Measurements from ENCODE around the gene GRIK5. TPM values are rescaled to one million over a fixed set of nuclear protein-coding genes. Genes with fewer than 3 reads are reported as not detected.

The GRIK5 gene
- total RNA-seq, 1 donor: under 0.01 TPM

DNA sequence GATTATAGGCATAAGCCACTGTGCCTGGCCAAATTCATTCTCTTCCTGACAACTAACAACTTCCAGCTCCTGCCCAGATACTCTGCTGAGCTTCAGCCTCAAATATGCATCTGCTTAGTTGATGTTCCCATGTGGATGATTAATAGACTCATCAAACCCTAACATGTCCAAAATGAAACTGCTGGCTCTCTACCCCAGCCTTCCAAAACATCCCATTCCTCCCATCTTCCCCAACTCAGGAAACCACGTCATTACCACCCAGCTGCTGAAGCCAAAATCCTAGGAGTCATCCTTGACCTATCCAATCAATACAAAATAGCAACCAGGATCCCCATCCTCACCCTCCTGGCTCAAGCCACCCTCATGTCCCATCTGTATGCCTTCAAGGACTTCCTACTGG is 41.4 kb upstream of the GRIK5 start:
- Histone ChIP-seq H3K27ac (ENCODE audit: low read depth, low read length) (peak overlapping the region; percentile 96), H3K4me2 (ENCODE audit: insufficient read depth, low read length) (peak overlapping the region; percentile 21), H3K36me3 (ENCODE audit: insufficient read depth, low read length) (no peaks in the 10 kb centered on the region), H3K27me3 (ENCODE audit: insufficient read depth, low read length) (no peaks in the 10 kb centered on the region), H3K4me1 (ENCODE audit: insufficient read depth, low read length) (peaks cover 41% of the 10 kb centered on the region), H3K4me3 (ENCODE audit: insufficient read depth, low read length) (peak overlapping the region; percentile 21), H4K20me1 (ENCODE audit: insufficient read depth, low read length) (no peaks in the 10 kb centered on the region), H3K79me2 (ENCODE audit: insufficient read depth, low read length) (no peaks in the 10 kb centered on the region), H2AFZ (ENCODE audit: low read length) (peak overlapping the region; percentile 44), H3K9me3 (ENCODE audit: low read depth, low read length) (no peaks in the 10 kb centered on the region)
- TF ChIP-seq, protein P1, sequence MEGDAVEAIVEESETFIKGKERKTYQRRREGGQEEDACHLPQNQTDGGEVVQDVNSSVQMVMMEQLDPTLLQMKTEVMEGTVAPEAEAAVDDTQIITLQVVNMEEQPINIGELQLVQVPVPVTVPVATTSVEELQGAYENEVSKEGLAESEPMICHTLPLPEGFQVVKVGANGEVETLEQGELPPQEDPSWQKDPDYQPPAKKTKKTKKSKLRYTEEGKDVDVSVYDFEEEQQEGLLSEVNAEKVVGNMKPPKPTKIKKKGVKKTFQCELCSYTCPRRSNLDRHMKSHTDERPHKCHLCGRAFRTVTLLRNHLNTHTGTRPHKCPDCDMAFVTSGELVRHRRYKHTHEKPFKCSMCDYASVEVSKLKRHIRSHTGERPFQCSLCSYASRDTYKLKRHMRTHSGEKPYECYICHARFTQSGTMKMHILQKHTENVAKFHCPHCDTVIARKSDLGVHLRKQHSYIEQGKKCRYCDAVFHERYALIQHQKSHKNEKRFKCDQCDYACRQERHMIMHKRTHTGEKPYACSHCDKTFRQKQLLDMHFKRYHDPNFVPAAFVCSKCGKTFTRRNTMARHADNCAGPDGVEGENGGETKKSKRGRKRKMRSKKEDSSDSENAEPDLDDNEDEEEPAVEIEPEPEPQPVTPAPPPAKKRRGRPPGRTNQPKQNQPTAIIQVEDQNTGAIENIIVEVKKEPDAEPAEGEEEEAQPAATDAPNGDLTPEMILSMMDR (IDR thresholded peaks at IDR 0.05; ENCODE audit: extremely low read depth, low read depth, low read length): no peak
- peak; percentile 94 for DNase-seq (ENCODE audit: insufficient read length, low spot score, missing footprints)

DNA sequence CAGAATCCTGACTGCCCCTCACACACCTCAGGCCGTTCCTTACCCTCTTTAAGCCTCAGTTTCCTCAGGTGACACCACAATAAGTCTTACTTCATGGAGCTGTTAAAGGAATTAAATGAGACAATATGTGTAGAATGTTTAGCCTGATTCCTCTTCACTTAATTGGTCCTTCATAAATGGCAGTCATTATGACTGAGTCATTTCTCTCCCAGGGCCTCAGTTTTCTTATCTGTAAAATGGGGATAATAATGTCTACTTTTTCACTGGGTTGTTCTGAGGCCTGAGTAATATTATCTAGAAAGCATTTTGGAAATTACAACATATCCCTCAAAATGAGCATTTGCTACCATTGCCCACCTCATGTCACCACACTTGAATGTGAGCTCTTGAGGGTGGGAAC is 40.7 kb upstream of the GRIK5 start:
- peaks cover 41% of the 10 kb centered on the region for H3K4me1 ChIP-seq (ENCODE audit: insufficient read depth, low read length)
- TF ChIP-seq, protein P1 (IDR thresholded peaks at IDR 0.05; ENCODE audit: extremely low read depth, low read depth, low read length): no peak
- H3K79me2 ChIP-seq (ENCODE audit: insufficient read depth, low read length): no peaks in the 10 kb centered on the region
- no peaks in the 10 kb centered on the region for H3K9me3 ChIP-seq (ENCODE audit: low read depth, low read length)
- no peak overlapping the region for H2AFZ ChIP-seq (ENCODE audit: low read length)
- H3K4me3 ChIP-seq (ENCODE audit: insufficient read depth, low read length): no peak overlapping the region
- H3K4me2 ChIP-seq (ENCODE audit: insufficient read depth, low read length): no peak overlapping the region
- DNase-seq (ENCODE audit: insufficient read length, low spot score, missing footprints): no peak
- H3K27me3 ChIP-seq (ENCODE audit: insufficient read depth, low read length): no peaks in the 10 kb centered on the region
- peak overlapping the region; percentile 96 for H3K27ac ChIP-seq (ENCODE audit: low read depth, low read length)
- H3K36me3 ChIP-seq (ENCODE audit: insufficient read depth, low read length): no peaks in the 10 kb centered on the region
- peaks cover under 1% of the 10 kb centered on the region for H4K20me1 ChIP-seq (ENCODE audit: insufficient read depth, low read length)

DNA sequence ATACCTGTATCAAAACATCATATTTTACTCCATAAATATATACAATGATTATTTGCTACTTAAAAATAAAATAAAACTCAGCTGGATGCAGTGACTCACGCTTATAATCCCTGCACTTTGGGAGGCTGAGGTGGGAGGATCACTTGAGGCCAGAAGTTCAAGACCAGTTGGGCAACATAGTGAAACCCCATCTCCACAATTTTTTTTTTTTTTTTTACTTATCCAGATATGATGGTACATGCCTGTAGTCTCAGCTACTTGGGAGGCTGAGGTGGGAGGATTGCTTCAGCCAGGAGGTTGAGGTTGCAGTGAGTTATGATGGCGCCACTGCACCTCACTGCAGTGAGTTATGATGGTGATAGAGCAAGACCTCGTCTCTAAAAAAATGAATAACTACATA is 39.9 kb upstream of the GRIK5 start:
- no peak overlapping the region for H3K27ac ChIP-seq (ENCODE audit: low read depth, low read length)
- no peak overlapping the region for H2AFZ ChIP-seq (ENCODE audit: low read length)
- no peaks in the 10 kb centered on the region for H3K9me3 ChIP-seq (ENCODE audit: low read depth, low read length)
- H3K4me1 ChIP-seq (ENCODE audit: insufficient read depth, low read length): peaks cover 41% of the 10 kb centered on the region
- no peak overlapping the region for H3K4me2 ChIP-seq (ENCODE audit: insufficient read depth, low read length)
- DNase-seq (ENCODE audit: insufficient read length, low spot score, missing footprints): no peak
- no peaks in the 10 kb centered on the region for H3K27me3 ChIP-seq (ENCODE audit: insufficient read depth, low read length)
- H4K20me1 ChIP-seq (ENCODE audit: insufficient read depth, low read length): peaks cover 2% of the 10 kb centered on the region
- no peaks in the 10 kb centered on the region for H3K79me2 ChIP-seq (ENCODE audit: insufficient read depth, low read length)
- H3K36me3 ChIP-seq (ENCODE audit: insufficient read depth, low read length): no peaks in the 10 kb centered on the region
- TF ChIP-seq, protein P1 (IDR thresholded peaks at IDR 0.05; ENCODE audit: extremely low read depth, low read depth, low read length): no peak
- no peak overlapping the region for H3K4me3 ChIP-seq (ENCODE audit: insufficient read depth, low read length)

DNA sequence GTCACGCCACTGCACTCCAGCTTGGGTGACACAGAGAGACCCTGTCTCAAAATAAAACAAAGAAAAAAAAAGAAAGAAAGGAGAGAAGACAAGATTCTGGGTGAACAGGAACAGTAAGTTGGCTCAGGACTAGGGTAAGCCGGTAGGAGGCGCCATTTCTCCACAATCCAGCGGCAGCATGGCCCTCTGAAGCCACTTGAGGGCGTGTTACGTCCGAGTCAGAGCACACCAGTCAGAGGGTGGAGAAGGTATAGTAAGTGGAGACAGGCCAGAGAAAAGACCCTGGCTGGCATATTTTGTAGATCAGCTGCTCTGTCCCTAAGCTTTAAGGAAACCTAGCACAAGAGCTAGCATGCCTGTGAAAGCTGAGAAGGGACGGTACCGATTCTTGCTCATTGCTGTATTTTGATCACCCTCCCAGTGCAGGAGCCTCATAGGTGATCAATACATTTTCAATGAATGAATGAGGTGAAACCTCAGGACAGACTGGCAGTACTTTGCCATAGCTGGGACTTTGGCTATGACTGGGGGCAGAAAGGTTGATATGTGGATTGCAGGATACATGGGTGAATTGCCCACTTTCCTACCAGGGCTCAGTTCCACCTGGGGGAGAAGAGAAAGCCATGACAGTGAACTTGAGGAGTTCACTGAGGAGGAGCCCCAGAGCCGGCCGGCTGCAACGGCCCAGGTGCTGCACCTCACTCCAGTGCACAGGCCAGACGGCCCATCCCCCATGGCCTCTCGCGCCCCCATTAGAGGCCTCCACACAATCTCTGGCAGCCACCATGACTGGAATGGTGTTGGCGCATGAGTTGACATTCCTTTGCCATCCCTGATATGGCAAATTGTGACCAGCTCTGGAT is 38.8 kb upstream of the GRIK5 start:
- Histone ChIP-seq H3K36me3 (ENCODE audit: insufficient read depth, low read length) (no peaks in the 10 kb centered on the region), H2AFZ (ENCODE audit: low read length) (no peak overlapping the region), H3K79me2 (ENCODE audit: insufficient read depth, low read length) (no peaks in the 10 kb centered on the region), H3K4me2 (ENCODE audit: insufficient read depth, low read length) (no peak overlapping the region), H3K27me3 (ENCODE audit: insufficient read depth, low read length) (no peaks in the 10 kb centered on the region), H3K9me3 (ENCODE audit: low read depth, low read length) (no peaks in the 10 kb centered on the region), H4K20me1 (ENCODE audit: insufficient read depth, low read length) (peaks cover 2% of the 10 kb centered on the region), H3K4me3 (ENCODE audit: insufficient read depth, low read length) (no peak overlapping the region), H3K4me1 (ENCODE audit: insufficient read depth, low read length) (peaks cover 31% of the 10 kb centered on the region), H3K27ac (ENCODE audit: low read depth, low read length) (no peak overlapping the region)
- DNase-seq (ENCODE audit: insufficient read length, low spot score, missing footprints): peak; percentile 93
- TF ChIP-seq, protein P1 (IDR thresholded peaks at IDR 0.05; ENCODE audit: extremely low read depth, low read depth, low read length): peak; percentile 100
